Caco-2 (cell line): Measurements from ENCODE around the gene TOR1AIP1. TPM values are rescaled to one million over a fixed set of nuclear protein-coding genes. Genes with fewer than 3 reads are reported as not detected.

Experiments used
- BruUV-seq: library from RNA; stranded (reverse); fragments of 400-500 nt; replicated peaks from 2 replicates; lab custom pipeline; 2021; lab: Mats Ljungman, UMichigan
- CTCF ChIA-PET: fragments of 300-600 bp; sonication (Branson Sonifier 250); formaldehyde crosslinking; loops from one replicate; lab custom pipeline; 2022; ENCODE audit warnings: antibody characterized with exemption; lab: Charles Lee
- POLR2A ChIA-PET: fragments of 300-600 bp; sonication (Branson Sonifier 250); formaldehyde crosslinking; loops from one replicate; lab custom pipeline; 2022; ENCODE audit warnings: antibody characterized with exemption; lab: Charles Lee
- DNase-seq, 2 experiments: peaks; one replicate each; pipeline versions ENCODE4 v3.0.0 to v3.0.0-alpha.2; 2020 to 2022
- H3K27me3 ChIP-seq: replicated peaks from 2 replicates; pipeline ENCODE4 v1.6.0; 2011; ENCODE audit warnings: low read length; ENCODE audit not compliant: control insufficient read depth, insufficient read depth
- H3K36me3 ChIP-seq: 2 replicates; pipeline ENCODE4 v1.5.1; 2011; ENCODE audit warnings: low read length; ENCODE audit not compliant: control insufficient read depth, insufficient read depth
- H3K4me1 ChIP-seq: fragments of 250-450 bp; sonication (Bioruptor Pico); 2 replicates; pipeline ENCODE4 v1.5.1; 2020; ENCODE audit warnings: mild to moderate bottlenecking
- H3K4me3 ChIP-seq: 2 replicates; pipeline ENCODE4 v1.5.1; 2011; ENCODE audit warnings: low read depth, mild to moderate bottlenecking, control low read depth, low read length
- H3K9me3 ChIP-seq: fragments of 250-450 bp; sonication (Bioruptor Pico); 2 replicates; pipeline ENCODE4 v1.5.1; 2020; ENCODE audit warnings: mild to moderate bottlenecking, moderate library complexity
- H3K27ac Mint-ChIP-seq: one replicate; pipeline ENCODE4 v1.8.0; 2022; ENCODE audit warnings: mixed read lengths; ENCODE audit not compliant: unreplicated experiment
- H3K27me3 Mint-ChIP-seq: one replicate; pipeline ENCODE4 v1.8.0; 2022; ENCODE audit warnings: mixed read lengths; ENCODE audit not compliant: insufficient read depth, unreplicated experiment
- H3K36me3 Mint-ChIP-seq: one replicate; pipeline ENCODE4 v1.8.0; 2022; ENCODE audit warnings: mild to moderate bottlenecking, mixed read lengths; ENCODE audit not compliant: insufficient read depth, unreplicated experiment
- H3K4me1 Mint-ChIP-seq: one replicate; pipeline ENCODE4 v1.8.0; 2022; ENCODE audit warnings: low read depth, mixed read lengths; ENCODE audit not compliant: unreplicated experiment
- H3K4me3 Mint-ChIP-seq: one replicate; pipeline ENCODE4 v1.8.0; 2022; ENCODE audit warnings: mild to moderate bottlenecking, moderate library complexity, mixed read lengths; ENCODE audit not compliant: unreplicated experiment
- H3K9me3 Mint-ChIP-seq: one replicate; pipeline ENCODE4 v1.8.0; 2022; ENCODE audit warnings: mixed read lengths; ENCODE audit not compliant: unreplicated experiment
- CTCF ChIP-seq, 2 experiments: fragments of 200-600 bp in 1 of 2; IDR thresholded peaks; 1 replicate in 1 of 2; 2 replicates in 1 of 2; pipeline versions ENCODE4 v1.5.1 to v1.8.0; 2011 to 2022; ENCODE audit warnings: antibody characterized with exemption in 1 of 2, control low read depth in 1 of 2, inconsistent platforms in 1 of 2, low read depth in 1 of 2, low read length in 1 of 2, mild to moderate bottlenecking in 1 of 2, moderate library complexity in 1 of 2; ENCODE audit not compliant: insufficient read depth in 1 of 2, severe bottlenecking in 1 of 2, unreplicated experiment in 1 of 2
- intact Hi-C: fragments of 100-400 bp; cut with micrococcal nuclease; formaldehyde crosslinking; loops from one replicate; pipeline ENCODE4 v1.10.0; 2022; ENCODE audit not compliant: unreplicated experiment
- total RNA-seq: library from RNA; stranded (reverse); gene quantifications from 2 replicates; pipeline ENCODE4 v1.2.3, GENCODE V29; 2022

The TOR1AIP1 gene
- total RNA-seq, 1 experiment from 2014 or later = 30.3 TPM

- no peaks in the 10 kb centered on the region for H3K4me1 Mint-ChIP-seq
- peaks cover 3% of the 10 kb centered on the region for H3K36me3 ChIP-seq
- no peak overlapping the region for H3K27ac Mint-ChIP-seq
Measured at GRCh38 chr1:179917601-179918429, 35.7 kb downstream of the TOR1AIP1 start.

GRCh38 chr1:179921472-179921871, 39.4 kb downstream of the TOR1AIP1 start:
- no peak overlapping the region for H3K4me3 Mint-ChIP-seq
- H3K9me3 ChIP-seq = no peaks in the 10 kb centered on the region
- H3K4me1 Mint-ChIP-seq = no peaks in the 10 kb centered on the region
- no peak overlapping the region for H3K27ac Mint-ChIP-seq
- H3K36me3 Mint-ChIP-seq = peaks cover 28% of the 10 kb centered on the region
- H3K27me3 ChIP-seq = no peaks in the 10 kb centered on the region
- no peaks in the 10 kb centered on the region for H3K4me1 ChIP-seq
- TF ChIP-seq CTCF (IDR thresholded peaks at IDR 0.05; ENCODE audit: insufficient read depth in 1 of 2, low read depth in 1 of 2, low read length in 1 of 2, severe bottlenecking in 1 of 2, unreplicated experiment in 1 of 2) = no peak
- ChIA-PET POLR2A (no interaction called here), CTCF (no interaction called here)
- H3K36me3 ChIP-seq = peaks cover 3% of the 10 kb centered on the region
- H3K9me3 Mint-ChIP-seq = no peaks in the 10 kb centered on the region
- DNase-seq = no peak
- BruUV-seq = no TSS peak
- intact Hi-C loops = no loop called here
- H3K4me3 ChIP-seq = no peak overlapping the region
- no peaks in the 10 kb centered on the region for H3K27me3 Mint-ChIP-seq

More at GRCh38 chr1:179917601-179918429, 35.7 kb downstream of the TOR1AIP1 start:
- DNase-seq = no peak
- ChIA-PET POLR2A (no interaction called here), CTCF (no interaction called here)
- Histone ChIP-seq H3K4me1 (no peaks in the 10 kb centered on the region), H3K9me3 (no peaks in the 10 kb centered on the region), H3K27me3 (no peaks in the 10 kb centered on the region), H3K4me3 (no peak overlapping the region)
- BruUV-seq = no TSS peak
- no peak for TF ChIP-seq CTCF (IDR thresholded peaks at IDR 0.05; ENCODE audit: insufficient read depth in 1 of 2, low read depth in 1 of 2, low read length in 1 of 2, severe bottlenecking in 1 of 2, unreplicated experiment in 1 of 2)
- H3K4me3 Mint-ChIP-seq = no peak overlapping the region
- no peaks in the 10 kb centered on the region for H3K9me3 Mint-ChIP-seq
- H3K27me3 Mint-ChIP-seq = no peaks in the 10 kb centered on the region
- peaks cover 33% of the 10 kb centered on the region for H3K36me3 Mint-ChIP-seq
- intact Hi-C loops = no loop called here

- no peak for TF ChIP-seq CTCF (IDR thresholded peaks at IDR 0.05; ENCODE audit: insufficient read depth in 1 of 2, low read depth in 1 of 2, low read length in 1 of 2, severe bottlenecking in 1 of 2, unreplicated experiment in 1 of 2)
- no peak for DNase-seq
- H3K9me3 ChIP-seq = no peaks in the 10 kb centered on the region
- H3K36me3 ChIP-seq = peaks cover 3% of the 10 kb centered on the region
- Mint-ChIP-seq H3K36me3 (peaks cover 27% of the 10 kb centered on the region), H3K4me3 (no peak overlapping the region), H3K9me3 (no peaks in the 10 kb centered on the region), H3K27ac (no peak overlapping the region), H3K4me1 (no peaks in the 10 kb centered on the region), H3K27me3 (no peaks in the 10 kb centered on the region)
- BruUV-seq = no TSS peak
- no peaks in the 10 kb centered on the region for H3K27me3 ChIP-seq
- no peaks in the 10 kb centered on the region for H3K4me1 ChIP-seq
- no peak overlapping the region for H3K4me3 ChIP-seq
- ChIA-PET CTCF (no interaction called here), POLR2A (no interaction called here)
- intact Hi-C loops = no loop called here
Measured at GRCh38 chr1:179921981-179922872, 40.1 kb downstream of the TOR1AIP1 start.
